Kidney (tissue), 14 donors: ENCODE data around the gene SLC24A1. TPM values are rescaled to one million over a fixed set of nuclear protein-coding genes. Genes with fewer than 3 reads are reported as not detected.

Source experiments
- DNase-seq, 5 donors: peaks; one replicate each; pipeline ENCODE4 v3.0.0-alpha.2; 2013 to 2020
- FAIRE-seq: peaks from 2 replicates; lab custom pipeline; 2012; peaks lifted over from hg19 to GRCh38; lab: Jason Lieb, UNC
- H3K27ac ChIP-seq, 2 donors: one replicate each; pipeline ENCODE4 v1.7.0; 2013; ENCODE audit warnings: low read depth in 2 of 2, low read length in 2 of 2, inconsistent platforms in 1 of 2
- H3K27me3 ChIP-seq: one replicate; pipeline ENCODE4 v1.7.1; 2013; ENCODE audit warnings: low read length, inconsistent platforms; ENCODE audit not compliant: control insufficient read depth, insufficient read depth
- H3K36me3 ChIP-seq, 3 donors: one replicate each; pipeline versions ENCODE4 v1.7.0 to v1.7.1; 2013; ENCODE audit warnings: low read length in 3 of 3, control low read depth in 1 of 3, inconsistent platforms in 1 of 3; ENCODE audit not compliant: insufficient read depth in 3 of 3, control insufficient read depth in 2 of 3
- H3K4me1 ChIP-seq, 3 donors: one replicate each; pipeline versions ENCODE4 v1.7.0 to v1.7.1; 2013; ENCODE audit warnings: low read length in 3 of 3, inconsistent platforms in 1 of 3, low read depth in 1 of 3; ENCODE audit not compliant: control insufficient read depth in 2 of 3, insufficient read depth in 2 of 3
- H3K4me3 ChIP-seq, 3 donors: one replicate each; pipeline versions ENCODE4 v1.7.0 to v1.8.1; 2013; ENCODE audit warnings: low read length in 3 of 3, control low read depth in 1 of 3, inconsistent platforms in 1 of 3
- H3K9ac ChIP-seq, 3 donors: one replicate each; pipeline versions ENCODE4 v1.7.0 to v1.7.1; 2013; ENCODE audit warnings: low read length in 3 of 3, control low read depth in 1 of 3, inconsistent platforms in 1 of 3
- H3K9me3 ChIP-seq, 3 donors: one replicate each; pipeline versions ENCODE4 v1.7.0 to v1.7.1; 2013; ENCODE audit warnings: low read length in 3 of 3, control low read depth in 1 of 3, inconsistent platforms in 1 of 3; ENCODE audit not compliant: control insufficient read depth in 2 of 3, insufficient read depth in 1 of 3
- intact Hi-C: fragments of 100-400 bp; cut with DNase I; formaldehyde crosslinking; loops from one replicate; pipeline ENCODE4 v1.11.1; 2022
- polyA plus RNA-seq: library from polyadenylated mRNA; stranded (reverse); fragments of 350-450 nt; fragmentation: Illumina TruSeq; extraction: RNeasy Lipid Tissue Mini Kit (QIAGEN cat#74804); gene quantifications from one replicate; pipeline ENCODE4 v1.2.3, GENCODE V29; 2014; ENCODE audit warnings: low read depth, low replicate concordance; ENCODE audit not compliant: insufficient read depth
- total RNA-seq: library from RNA; stranded (reverse); fragmentation: NEBNext Ultra II Directional; extraction: Animal tissue kit (Norgen Biotek cat#: 25700); gene quantifications from one replicate; pipeline ENCODE4 v1.2.1, GENCODE V29; 2021
- TF ChIP-seq, protein P1 (sequence below): IDR thresholded peaks from 3 replicates; pipeline ENCODE4 v1.5.1; 2012; ENCODE audit warnings: mild to moderate bottlenecking, moderate library complexity, borderline replicate concordance; ENCODE audit not compliant: insufficient read depth; ENCODE audit errors: extremely low read depth
- donor health status: control.
- donor health status: control.
- donor health status: control.
- donor health status: control.
- donor health status: control.
- donor health status: DM: yes; HTN: yes; CAD: no.
- donor health status: Normal renal cell carcinoma (clear cell type).

SLC24A1 gene
- total and polyA plus RNA-seq, 2 donors from 2014 or later, result 4.9 to 18.9 TPM

DNA sequence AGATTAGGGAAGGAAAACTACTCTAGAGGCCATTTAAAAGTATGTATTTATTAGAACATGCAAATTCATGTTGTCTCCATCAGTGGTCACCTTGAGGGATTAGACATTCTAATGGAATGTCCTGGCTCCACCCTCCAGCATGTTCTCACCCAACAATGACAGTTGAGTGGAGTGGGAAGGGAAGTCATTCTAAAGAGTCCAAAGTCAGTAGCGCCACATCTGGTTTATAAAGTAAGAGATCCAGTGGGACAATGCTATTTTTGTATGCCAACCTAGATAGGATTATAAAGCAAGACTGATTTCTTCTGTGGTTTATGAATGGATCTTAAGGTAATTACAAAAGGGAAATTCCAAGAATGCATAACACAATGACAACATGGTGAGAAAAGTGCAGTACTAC lies 33.3 kb downstream of the SLC24A1 start:
- no peak for DNase-seq
- Histone ChIP-seq H3K9me3 (no peaks in the 10 kb centered on the region), H3K27me3 (no peaks in the 10 kb centered on the region), H3K4me3 (no peak overlapping the region), H3K4me1 (no peaks in the 10 kb centered on the region), H3K27ac (no peak overlapping the region), H3K36me3 (peaks cover 0 to 14% (median 5%) of the 10 kb centered on the region in 3 donors), H3K9ac (no peak overlapping the region)
- TF ChIP-seq, protein P1, sequence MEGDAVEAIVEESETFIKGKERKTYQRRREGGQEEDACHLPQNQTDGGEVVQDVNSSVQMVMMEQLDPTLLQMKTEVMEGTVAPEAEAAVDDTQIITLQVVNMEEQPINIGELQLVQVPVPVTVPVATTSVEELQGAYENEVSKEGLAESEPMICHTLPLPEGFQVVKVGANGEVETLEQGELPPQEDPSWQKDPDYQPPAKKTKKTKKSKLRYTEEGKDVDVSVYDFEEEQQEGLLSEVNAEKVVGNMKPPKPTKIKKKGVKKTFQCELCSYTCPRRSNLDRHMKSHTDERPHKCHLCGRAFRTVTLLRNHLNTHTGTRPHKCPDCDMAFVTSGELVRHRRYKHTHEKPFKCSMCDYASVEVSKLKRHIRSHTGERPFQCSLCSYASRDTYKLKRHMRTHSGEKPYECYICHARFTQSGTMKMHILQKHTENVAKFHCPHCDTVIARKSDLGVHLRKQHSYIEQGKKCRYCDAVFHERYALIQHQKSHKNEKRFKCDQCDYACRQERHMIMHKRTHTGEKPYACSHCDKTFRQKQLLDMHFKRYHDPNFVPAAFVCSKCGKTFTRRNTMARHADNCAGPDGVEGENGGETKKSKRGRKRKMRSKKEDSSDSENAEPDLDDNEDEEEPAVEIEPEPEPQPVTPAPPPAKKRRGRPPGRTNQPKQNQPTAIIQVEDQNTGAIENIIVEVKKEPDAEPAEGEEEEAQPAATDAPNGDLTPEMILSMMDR, result no peak
- no peak for FAIRE-seq
- intact Hi-C loops, result no loop called here

DNA sequence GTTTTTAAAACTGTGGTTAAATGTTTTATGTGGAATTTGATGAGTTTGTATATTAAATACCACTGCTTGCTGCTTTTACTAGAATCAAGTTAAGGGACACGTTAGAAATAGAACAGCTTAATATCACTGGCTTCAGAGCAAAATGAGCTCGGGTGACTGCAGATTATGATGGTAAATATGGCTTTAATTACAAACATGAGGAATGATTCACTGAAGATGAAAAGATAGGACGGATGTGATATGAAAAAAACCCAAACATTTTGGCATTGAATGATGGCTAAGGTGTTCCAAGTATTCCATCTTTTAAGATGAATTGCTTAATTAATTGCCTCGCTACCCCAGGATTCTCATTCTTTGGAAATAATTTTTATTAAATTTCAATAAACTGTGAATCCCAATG lies 33.7 kb downstream of the SLC24A1 start:
- DNase-seq (no peak), FAIRE-seq (no peak)
- Histone ChIP-seq H3K4me1 (no peaks in the 10 kb centered on the region), H3K36me3 (peaks cover 0 to 13% (median 8%) of the 10 kb centered on the region in 3 donors), H3K4me3 (no peak overlapping the region), H3K9me3 (no peaks in the 10 kb centered on the region), H3K27me3 (no peaks in the 10 kb centered on the region), H3K9ac (no peak overlapping the region), H3K27ac (no peak overlapping the region)
- TF ChIP-seq, protein P1, result no peak
- intact Hi-C loops, result no loop called here

DNA sequence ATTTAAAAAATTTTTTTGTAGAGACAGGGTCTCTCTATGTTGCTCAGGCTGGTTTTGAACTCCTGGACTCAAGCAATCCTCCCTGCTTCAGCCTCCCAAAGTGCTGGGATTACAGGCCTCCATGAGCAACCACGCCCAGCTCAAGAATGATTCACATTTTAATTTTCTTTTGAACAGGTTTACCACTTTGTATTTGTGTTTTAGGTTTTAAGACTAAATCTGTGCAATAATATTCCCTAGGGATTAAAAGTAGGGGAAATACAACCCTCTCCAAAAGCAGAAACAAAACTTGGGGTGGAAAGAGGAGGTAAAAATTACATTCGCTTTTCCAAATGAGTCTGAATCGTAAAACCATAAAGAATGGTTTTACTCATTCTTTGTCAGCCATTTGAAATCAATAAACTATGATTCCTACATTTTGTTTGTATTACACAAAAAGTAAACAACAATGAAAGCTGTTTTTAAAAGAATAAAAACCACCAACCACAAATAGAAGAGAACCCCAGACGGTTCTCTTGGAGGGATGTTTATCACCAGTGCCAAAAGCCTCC lies 37.8 kb downstream of the SLC24A1 start:
- no peak for FAIRE-seq
- Histone ChIP-seq H3K4me1 (no peaks in the 10 kb centered on the region), H3K36me3 (peaks cover 0 to 7% (median 5%) of the 10 kb centered on the region in 3 donors), H3K9ac (no peak overlapping the region), H3K27me3 (no peaks in the 10 kb centered on the region), H3K4me3 (no peak overlapping the region), H3K27ac (no peak overlapping the region), H3K9me3 (no peaks in the 10 kb centered on the region)
- intact Hi-C loops, result no loop called here
- TF ChIP-seq, protein P1, result no peak
- DNase-seq, result no peak

DNA sequence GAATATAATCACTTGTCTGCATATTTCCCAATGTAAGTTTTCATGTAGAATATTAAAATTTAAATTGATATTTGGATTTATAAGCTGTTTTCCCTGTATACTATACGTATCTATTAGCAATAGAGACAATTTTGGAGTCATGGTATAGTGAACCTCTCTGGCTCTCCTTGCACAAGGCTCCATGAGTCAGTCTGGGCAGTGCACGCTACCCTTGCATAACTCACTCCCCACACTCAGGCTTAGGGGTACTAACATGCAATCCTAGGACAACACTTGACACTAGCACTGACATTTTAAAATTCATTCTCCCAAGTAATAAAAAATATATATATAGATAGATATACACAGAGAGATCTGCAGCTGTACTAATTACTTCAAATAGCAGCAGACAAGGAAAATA lies 39.2 kb downstream of the SLC24A1 start:
- no peak overlapping the region for H3K27ac ChIP-seq
- no peak overlapping the region for H3K4me3 ChIP-seq
- H3K36me3 ChIP-seq, result peaks cover 0 to 13% (median 10%) of the 10 kb centered on the region in 3 donors
- DNase-seq, result no peak
- H3K27me3 ChIP-seq, result no peaks in the 10 kb centered on the region
- TF ChIP-seq, protein P1, result no peak
- FAIRE-seq, result no peak
- no peak overlapping the region for H3K9ac ChIP-seq
- no peaks in the 10 kb centered on the region for H3K9me3 ChIP-seq
- no peaks in the 10 kb centered on the region for H3K4me1 ChIP-seq
- intact Hi-C loops, result no loop called here
